ENCODE data around the gene YAP1.

YAP1 gene

DNA sequence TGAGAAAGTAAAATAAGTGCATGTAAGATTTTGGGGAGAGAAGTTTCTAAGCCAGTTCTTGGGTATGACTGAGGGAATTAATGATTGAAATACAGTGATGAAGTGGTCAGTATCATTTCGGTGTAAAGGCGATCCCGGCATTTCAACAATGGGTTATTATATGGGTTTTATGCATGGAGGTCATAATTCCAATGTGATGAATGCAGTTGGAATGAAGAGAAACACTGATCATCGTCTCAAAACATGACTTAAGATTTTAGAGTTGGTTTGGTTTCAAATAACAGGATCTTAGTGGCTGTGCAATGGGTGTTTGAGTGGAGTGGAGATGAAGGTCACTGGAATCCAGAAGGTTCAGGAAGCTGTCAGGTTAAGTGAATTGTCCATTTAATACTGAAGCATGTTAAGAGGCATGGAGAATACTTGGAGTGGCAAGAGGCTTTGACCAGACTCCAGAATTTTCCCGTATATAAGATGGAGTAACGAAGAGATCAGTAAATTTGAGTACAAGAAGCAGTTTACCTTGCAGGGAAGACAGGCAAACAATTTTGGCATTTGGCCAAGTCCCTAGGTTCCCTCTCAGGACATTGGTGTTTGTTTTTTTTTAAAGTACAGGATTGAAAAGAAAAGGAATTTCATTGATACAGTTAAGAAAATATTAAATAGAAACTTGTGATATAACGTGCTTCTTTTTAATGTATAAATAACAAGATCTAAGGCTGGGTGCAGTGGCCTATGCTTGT is 110.7 kb downstream of the YAP1 start:
- TF ChIP-seq NFRKB (IDR thresholded peaks at IDR 0.05) (no peak), ELF4 (IDR thresholded peaks at IDR 0.05) (no peak), LEF1 (IDR thresholded peaks at IDR 0.05; ENCODE audit: borderline replicate concordance) (no peak), FOXA1 (IDR thresholded peaks at IDR 0.05) (no peak), CTBP1 (IDR thresholded peaks at IDR 0.05; ENCODE audit: borderline replicate concordance) (no peak)
- POLR2A ChIA-PET: no interaction called here
- no peak for DNase-seq (ENCODE audit: extremely low spot score)
- CTCF ChIA-PET: no interaction called here

DNA sequence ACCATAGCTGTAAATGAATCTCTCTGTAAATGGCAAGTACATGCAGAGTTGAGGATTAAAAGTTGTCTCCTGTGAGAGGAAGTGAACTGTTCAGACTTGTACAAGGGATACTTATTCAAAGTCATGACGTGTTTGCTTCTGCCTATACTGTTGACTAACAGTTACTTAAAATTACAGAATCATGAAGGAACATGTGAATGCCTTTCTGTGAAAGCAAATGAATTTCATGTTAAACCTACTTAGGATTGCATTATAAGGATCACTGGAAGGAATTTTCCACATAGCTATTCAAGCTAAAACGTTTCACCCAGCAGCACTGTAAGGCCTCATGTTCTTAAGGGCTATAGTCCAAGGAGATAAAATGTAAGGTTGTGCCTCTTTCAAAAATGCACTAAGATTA is 113.6 kb downstream of the YAP1 start:
- CTCF ChIA-PET: no interaction called here
- no peak for TF ChIP-seq SUZ12 (IDR thresholded peaks at IDR 0.05)
- TF ChIP-seq NFRKB (IDR thresholded peaks at IDR 0.05): no peak
- no peak for TF ChIP-seq FOXM1 (IDR thresholded peaks at IDR 0.05; ENCODE audit: borderline replicate concordance)
- no peak for TF ChIP-seq FOXA1 (IDR thresholded peaks at IDR 0.05)
- no peak for TF ChIP-seq BHLHE40 (IDR thresholded peaks at IDR 0.05; ENCODE audit: borderline replicate concordance)
- TF ChIP-seq, protein P1, sequence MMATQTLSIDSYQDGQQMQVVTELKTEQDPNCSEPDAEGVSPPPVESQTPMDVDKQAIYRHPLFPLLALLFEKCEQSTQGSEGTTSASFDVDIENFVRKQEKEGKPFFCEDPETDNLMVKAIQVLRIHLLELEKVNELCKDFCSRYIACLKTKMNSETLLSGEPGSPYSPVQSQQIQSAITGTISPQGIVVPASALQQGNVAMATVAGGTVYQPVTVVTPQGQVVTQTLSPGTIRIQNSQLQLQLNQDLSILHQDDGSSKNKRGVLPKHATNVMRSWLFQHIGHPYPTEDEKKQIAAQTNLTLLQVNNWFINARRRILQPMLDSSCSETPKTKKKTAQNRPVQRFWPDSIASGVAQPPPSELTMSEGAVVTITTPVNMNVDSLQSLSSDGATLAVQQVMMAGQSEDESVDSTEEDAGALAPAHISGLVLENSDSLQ (IDR thresholded peaks at IDR 0.05): no peak
- no peak for TF ChIP-seq CTBP1 (IDR thresholded peaks at IDR 0.05; ENCODE audit: borderline replicate concordance)
- no peak for TF ChIP-seq L3MBTL2 (conservative IDR thresholded peaks at IDR 0.05)
- DNase-seq (ENCODE audit: extremely low spot score): no peak
- POLR2A ChIA-PET: no interaction called here

DNA sequence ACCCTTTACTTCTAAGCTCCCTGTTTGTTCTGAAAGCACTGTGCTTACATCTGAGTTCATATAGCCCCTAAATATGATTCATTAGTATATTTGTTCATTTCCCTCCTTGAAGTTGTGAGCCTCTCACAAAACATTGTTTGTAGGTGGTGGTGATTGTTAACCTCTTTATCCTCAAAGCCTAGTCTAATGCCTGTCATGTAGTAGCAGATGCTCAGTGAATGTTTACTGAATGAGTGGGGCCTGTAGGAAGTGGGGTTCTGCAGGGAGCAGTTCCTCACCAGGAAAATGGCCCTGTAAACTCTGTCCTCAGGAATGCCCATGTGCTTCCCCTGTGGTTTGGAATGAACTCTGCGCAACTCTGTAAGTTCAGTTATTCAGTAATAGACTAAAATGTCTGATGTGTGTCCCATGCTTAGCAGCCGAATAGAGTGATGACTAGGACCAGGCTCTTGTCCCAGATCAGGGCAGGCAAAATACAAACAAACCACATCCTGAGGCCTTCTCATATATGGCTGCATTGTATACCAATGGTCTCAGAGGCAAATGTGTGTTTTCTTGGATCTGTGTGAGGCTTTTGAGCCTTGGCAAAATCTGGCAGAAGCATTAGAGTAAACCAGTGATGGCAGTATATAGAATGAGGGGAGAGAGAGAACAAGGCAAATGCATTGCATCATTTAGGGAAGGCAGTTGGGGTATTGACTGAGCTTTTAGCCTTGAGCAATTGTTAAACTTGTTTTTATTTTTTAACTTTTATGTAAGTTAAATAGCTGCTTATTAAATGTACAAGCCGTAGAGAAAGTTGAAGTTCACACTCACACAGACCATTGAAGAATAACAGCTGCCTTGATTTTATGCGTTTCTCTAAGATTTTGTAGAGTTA is 115.7 kb downstream of the YAP1 start:
- DNase-seq (ENCODE audit: extremely low spot score): no peak
- POLR2A ChIA-PET: interaction anchor here (0.7 kb wide), 1 partner anchor 17 kb away, joined by 3 read pairs; no protein-coding TSS in a partner anchor
- CTCF ChIA-PET: no interaction called here
- TF ChIP-seq L3MBTL2 (conservative IDR thresholded peaks at IDR 0.05): no peak
- no peak for TF ChIP-seq ZNF384 (IDR thresholded peaks at IDR 0.05)
- TF ChIP-seq SP1 (IDR thresholded peaks at IDR 0.05): no peak
- TF ChIP-seq, protein P1 (IDR thresholded peaks at IDR 0.05): no peak
- no peak for TF ChIP-seq FOXM1 (IDR thresholded peaks at IDR 0.05; ENCODE audit: borderline replicate concordance)
- no peak for TF ChIP-seq SUZ12 (IDR thresholded peaks at IDR 0.05)
- no peak for TF ChIP-seq TARDBP (IDR thresholded peaks at IDR 0.05)
- no peak for TF ChIP-seq ARNT (IDR thresholded peaks at IDR 0.05)
- no peak for TF ChIP-seq LEF1 (IDR thresholded peaks at IDR 0.05; ENCODE audit: borderline replicate concordance)
- no peak for TF ChIP-seq BHLHE40 (IDR thresholded peaks at IDR 0.05; ENCODE audit: borderline replicate concordance)
- TF ChIP-seq FOXA1 (IDR thresholded peaks at IDR 0.05): no peak
- no peak for TF ChIP-seq FOXK2 (IDR thresholded peaks at IDR 0.05)
- no peak for TF ChIP-seq HDGF (IDR thresholded peaks at IDR 0.05; ENCODE audit: borderline replicate concordance)

DNA sequence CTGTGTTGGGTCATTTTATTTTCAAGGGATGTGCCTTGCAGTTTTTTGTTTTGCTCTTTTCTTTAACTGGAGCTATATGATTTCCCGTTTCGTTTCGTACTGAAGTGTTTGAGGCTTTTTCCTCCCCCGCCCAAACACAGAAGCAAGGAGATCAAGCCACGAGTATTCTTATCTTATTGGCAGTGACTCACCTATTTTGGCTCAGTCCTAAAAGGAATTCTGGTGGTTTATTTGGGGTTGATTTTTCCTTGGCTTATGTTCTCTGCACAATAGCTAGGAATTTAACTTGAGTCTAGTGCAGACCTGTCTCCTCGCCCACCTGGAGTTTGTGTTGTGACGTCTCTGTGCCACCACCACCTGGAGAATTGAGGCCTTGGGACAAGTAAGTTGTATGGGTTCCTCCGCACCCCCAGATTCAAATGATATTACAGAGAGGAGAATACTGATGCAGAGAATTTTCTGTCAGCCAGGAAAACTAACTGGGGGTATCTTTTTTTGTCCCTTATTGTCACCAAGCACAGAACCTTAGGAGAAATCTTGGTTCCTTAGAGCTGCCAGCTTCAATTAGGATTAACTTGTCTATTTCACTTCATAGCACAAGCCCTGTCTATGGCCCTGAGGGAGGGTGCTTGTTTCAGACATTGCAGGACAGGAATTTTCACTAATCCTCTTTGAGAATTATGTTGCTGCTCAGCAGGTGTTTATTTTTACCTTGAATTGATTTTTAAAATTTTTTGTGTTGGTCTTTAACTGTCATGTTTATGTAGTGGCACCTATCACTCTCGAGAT is 116.6 kb downstream of the YAP1 start:
- POLR2A ChIA-PET: no interaction called here
- TF ChIP-seq FOXK2 (IDR thresholded peaks at IDR 0.05): no peak
- no peak for TF ChIP-seq FOXM1 (IDR thresholded peaks at IDR 0.05; ENCODE audit: borderline replicate concordance)
- no peak for TF ChIP-seq SUZ12 (IDR thresholded peaks at IDR 0.05)
- no peak for TF ChIP-seq L3MBTL2 (conservative IDR thresholded peaks at IDR 0.05)
- TF ChIP-seq BHLHE40 (IDR thresholded peaks at IDR 0.05; ENCODE audit: borderline replicate concordance): no peak
- no peak for TF ChIP-seq FOXA1 (IDR thresholded peaks at IDR 0.05)
- no peak for TF ChIP-seq ELF4 (IDR thresholded peaks at IDR 0.05)
- no peak for DNase-seq (ENCODE audit: extremely low spot score)
- CTCF ChIA-PET: no interaction called here

DNA sequence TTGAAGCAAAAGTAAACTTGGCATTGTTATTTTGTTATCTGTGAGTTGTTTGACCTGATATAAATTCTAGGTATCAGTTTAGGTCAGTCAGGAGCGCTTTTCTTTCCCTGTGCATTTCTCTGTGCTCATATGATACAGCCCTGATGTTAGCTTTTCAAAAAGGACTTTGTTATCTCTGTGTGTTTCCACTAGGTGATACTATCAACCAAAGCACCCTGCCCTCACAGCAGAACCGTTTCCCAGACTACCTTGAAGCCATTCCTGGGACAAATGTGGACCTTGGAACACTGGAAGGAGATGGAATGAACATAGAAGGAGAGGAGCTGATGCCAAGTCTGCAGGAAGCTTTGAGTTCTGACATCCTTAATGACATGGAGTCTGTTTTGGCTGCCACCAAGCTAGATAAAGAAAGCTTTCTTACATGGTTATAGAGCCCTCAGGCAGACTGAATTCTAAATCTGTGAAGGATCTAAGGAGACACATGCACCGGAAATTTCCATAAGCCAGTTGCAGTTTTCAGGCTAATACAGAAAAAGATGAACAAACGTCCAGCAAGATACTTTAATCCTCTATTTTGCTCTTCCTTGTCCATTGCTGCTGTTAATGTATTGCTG is 119.4 kb downstream of the YAP1 start:
- TF ChIP-seq SUZ12 (IDR thresholded peaks at IDR 0.05): no peak
- TF ChIP-seq SP1 (IDR thresholded peaks at IDR 0.05): no peak
- no peak for TF ChIP-seq LEF1 (IDR thresholded peaks at IDR 0.05; ENCODE audit: borderline replicate concordance)
- no peak for TF ChIP-seq ZNF384 (IDR thresholded peaks at IDR 0.05)
- TF ChIP-seq, protein P1 (IDR thresholded peaks at IDR 0.05): no peak
- TF ChIP-seq CTBP1 (IDR thresholded peaks at IDR 0.05; ENCODE audit: borderline replicate concordance): no peak
- no peak for TF ChIP-seq ELF4 (IDR thresholded peaks at IDR 0.05)
- TF ChIP-seq HDGF (IDR thresholded peaks at IDR 0.05; ENCODE audit: borderline replicate concordance): no peak
- TF ChIP-seq BHLHE40 (IDR thresholded peaks at IDR 0.05; ENCODE audit: borderline replicate concordance): no peak
- TF ChIP-seq TARDBP (IDR thresholded peaks at IDR 0.05): no peak
- no peak for TF ChIP-seq FOXA1 (IDR thresholded peaks at IDR 0.05)
- no peak for TF ChIP-seq FOXM1 (IDR thresholded peaks at IDR 0.05; ENCODE audit: borderline replicate concordance)
- TF ChIP-seq L3MBTL2 (conservative IDR thresholded peaks at IDR 0.05): no peak
- TF ChIP-seq NFRKB (IDR thresholded peaks at IDR 0.05): no peak
- no peak for TF ChIP-seq ARNT (IDR thresholded peaks at IDR 0.05)
- TF ChIP-seq FOXK2 (IDR thresholded peaks at IDR 0.05): no peak
- ChIA-PET POLR2A (no interaction called here), CTCF (no interaction called here)
- no peak for DNase-seq (ENCODE audit: extremely low spot score)
